GM10266 (cell line): ENCODE measurements around the gene ADSS2.

ENCODE experiments used
- DNase-seq: peaks from one replicate; pipeline ENCODE4 v3.0.0; 2012; ENCODE audit errors: extremely low spot score
- TF ChIP-seq, protein P1 (sequence below): IDR thresholded peaks from 2 replicates; pipeline ENCODE4 v1.5.1; 2012; ENCODE audit warnings: mild to moderate bottlenecking, low read depth; ENCODE audit not compliant: control insufficient read depth, insufficient read depth; ENCODE audit errors: missing control alignments

The ADSS2 gene

DNA sequence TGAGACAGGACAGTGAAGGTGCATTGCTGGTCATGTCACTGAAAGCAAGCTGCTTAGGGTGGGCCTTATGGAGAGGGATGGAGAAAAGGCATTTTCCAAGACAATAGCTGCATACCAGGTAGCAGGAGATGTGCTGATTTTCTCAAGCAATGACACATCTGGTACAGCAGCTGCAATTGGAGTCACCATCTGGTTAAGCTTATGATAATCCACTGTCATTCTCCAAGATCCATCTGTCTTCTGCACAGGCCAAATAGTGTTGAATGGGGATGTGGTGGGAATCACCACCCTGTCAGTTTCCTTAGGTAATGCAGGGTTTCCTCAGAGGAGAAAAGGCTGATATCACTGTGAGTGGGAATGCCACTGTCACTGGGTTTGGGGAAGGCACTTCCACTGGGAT lies 54.6 kb downstream of the ADSS2 start:
- no peak for DNase-seq
- TF ChIP-seq, protein P1, sequence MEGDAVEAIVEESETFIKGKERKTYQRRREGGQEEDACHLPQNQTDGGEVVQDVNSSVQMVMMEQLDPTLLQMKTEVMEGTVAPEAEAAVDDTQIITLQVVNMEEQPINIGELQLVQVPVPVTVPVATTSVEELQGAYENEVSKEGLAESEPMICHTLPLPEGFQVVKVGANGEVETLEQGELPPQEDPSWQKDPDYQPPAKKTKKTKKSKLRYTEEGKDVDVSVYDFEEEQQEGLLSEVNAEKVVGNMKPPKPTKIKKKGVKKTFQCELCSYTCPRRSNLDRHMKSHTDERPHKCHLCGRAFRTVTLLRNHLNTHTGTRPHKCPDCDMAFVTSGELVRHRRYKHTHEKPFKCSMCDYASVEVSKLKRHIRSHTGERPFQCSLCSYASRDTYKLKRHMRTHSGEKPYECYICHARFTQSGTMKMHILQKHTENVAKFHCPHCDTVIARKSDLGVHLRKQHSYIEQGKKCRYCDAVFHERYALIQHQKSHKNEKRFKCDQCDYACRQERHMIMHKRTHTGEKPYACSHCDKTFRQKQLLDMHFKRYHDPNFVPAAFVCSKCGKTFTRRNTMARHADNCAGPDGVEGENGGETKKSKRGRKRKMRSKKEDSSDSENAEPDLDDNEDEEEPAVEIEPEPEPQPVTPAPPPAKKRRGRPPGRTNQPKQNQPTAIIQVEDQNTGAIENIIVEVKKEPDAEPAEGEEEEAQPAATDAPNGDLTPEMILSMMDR: no peak

DNA sequence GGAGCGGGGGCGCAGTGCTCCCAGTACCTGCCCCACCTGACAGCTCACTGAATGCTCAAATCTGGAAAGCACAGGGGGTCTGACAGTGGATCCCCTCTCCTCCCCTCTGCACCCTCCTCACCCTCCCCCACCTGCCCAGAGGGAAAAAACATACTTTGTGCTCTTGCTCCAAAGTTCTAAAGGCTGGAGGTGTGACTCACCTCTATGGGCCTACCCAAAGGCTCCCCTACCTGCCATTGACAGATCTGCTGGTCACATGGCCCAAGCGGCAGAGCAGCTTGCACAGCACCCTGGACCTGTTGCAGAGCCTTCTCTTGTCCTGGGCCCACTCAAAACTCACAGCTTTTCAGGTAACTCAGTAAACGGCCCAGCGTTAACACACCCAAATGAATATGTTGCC lies 55.7 kb downstream of the ADSS2 start:
- TF ChIP-seq, protein P1: no peak
- no peak for DNase-seq

DNA sequence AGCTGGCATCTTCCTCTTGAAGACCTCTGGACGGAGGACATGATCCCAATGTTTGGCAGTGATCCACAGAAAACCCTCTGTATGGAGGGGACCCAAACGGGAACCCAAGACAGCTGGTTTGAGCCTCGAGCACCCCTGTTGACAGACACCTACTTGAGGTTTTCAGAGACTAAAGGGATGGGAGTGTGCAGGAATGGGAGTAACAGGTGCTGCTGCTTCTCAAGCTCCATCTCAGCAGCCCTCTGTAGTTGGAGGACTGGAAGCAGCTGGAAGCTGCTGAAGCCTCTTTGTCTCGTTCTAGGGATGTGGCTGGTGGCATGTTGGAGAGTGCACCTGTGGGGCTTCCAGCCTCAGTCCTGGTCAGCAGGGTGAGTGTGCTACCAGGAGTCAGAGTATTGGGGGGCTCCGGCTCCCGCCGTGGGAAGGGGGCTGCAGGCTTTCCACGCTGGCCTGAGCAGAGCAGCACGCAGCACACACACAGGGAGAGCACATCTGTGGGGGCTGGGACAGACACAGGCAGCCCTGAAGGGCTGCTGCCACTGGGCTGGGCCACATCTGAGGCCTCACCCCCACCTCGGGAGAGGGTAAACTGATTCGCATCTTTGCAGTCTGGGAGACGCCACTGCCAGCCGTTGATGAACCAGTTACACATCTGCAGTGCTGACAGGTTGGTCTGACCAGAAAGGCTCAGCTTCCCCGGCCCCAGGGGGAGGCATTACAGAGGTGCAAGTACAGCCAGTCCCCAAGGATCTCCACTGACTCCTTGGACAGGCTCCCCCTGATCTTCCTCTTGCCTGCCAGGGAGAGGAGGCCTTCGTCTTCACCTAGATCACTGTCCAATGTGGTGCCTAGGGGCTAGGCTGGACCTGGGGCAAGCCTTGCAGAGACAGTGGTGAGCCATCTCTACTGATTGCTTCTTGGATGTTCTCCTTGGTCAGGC lies 56.6 kb downstream of the ADSS2 start:
- TF ChIP-seq, protein P1: no peak

DNA sequence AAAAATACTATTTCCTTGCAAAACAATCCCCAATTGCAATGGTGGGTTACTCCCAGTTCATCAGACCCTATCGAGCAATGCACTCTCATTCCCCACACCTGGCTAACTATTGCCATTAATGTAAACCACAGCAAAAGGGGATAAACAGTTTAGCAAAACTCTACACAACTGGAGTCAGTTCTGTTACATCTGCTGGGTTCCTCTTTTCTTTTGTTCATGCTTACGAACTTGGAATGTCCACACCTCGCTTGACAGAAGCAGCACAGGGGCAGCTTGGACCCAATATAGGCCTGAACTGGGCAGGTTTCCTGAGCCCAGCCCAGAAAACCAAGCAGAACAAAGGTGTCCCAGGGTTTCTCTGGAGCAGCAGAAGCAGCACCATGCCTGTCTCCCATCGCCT lies 57.4 kb downstream of the ADSS2 start:
- TF ChIP-seq, protein P1: no peak
- DNase-seq: no peak

More for the DNA sequence above, 56.6 kb downstream of the ADSS2 start:
- no peak for DNase-seq

DNA sequence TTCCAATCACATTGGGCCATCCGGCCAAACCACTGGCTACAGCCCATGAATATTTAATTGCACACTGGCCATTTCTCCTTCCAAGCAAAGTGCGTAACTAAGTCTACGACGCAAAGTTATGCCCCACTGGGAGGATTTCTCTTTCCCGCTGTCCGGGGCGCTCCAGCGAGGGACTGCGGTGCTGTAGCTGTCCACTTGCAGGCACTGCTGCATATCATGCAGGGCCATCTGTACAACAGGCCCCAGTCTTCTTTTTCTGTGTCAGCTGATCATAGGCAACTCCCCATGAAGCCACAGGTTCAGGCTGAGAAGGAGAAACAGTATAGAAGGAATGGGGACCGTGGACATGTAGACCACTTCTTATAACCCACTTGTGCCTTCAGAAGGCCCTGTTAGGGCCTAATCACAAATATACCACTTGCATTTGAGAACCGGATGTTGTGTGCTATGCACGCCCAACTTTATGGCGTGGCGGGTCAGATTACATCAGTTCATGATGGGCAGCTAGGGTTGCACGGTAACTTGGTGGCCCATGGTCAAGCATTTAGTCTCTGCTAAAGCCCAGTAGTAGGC lies 58.0 kb downstream of the ADSS2 start:
- TF ChIP-seq, protein P1: no peak

DNA sequence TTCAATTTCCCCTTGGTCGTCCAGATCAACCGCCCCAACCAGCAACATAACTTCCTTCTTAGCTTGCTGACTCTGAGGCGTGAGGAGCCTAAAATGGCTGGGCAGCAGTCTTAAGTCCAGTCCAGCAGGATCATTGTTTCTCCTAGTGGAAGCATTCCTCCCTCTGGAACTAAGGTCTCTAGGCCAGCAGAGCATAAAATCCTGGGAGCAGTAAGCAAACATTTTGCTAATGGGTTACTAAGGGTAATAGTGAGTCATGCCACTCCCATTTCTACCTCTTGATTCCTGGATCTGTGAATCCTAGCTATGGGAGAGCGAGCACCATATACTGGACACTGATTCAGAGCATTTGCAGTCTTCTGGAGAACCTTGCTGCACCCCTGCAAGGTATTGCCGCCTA lies 59.9 kb downstream of the ADSS2 start:
- TF ChIP-seq, protein P1: no peak
- no peak for DNase-seq

More for the DNA sequence above, 58.0 kb downstream of the ADSS2 start:
- DNase-seq: no peak

DNA sequence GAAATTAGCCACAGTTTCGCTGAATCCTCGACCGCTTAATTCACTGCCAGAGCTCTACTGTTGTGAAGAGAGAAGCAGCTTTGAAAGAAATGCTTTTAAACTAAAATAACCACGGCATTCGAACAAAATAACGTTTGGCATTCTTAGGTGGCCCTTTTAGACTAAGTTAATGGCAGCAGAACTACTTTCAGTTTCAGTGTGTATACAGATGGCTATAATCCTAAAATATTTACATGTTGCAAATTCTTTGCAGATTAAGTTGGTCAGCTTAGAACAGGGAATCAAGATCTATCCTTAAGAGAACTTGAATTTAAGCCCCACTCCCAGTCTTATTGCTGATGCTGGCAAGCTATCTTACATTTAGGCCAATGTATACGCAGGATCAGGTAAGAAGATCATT lies 62.7 kb downstream of the ADSS2 start:
- TF ChIP-seq, protein P1: no peak
- DNase-seq: no peak
